GM12891 (cell line): ENCODE data around the gene MUTYH.
"Not testable (repeated sequence)": the region's sequence is repeated elsewhere in the genome, so short reads cannot be mapped to it uniquely, and the experiment has no call there.

Experiments used
- DNase-seq: peaks from one replicate; pipeline ENCODE4 v3.0.0; 2011; ENCODE audit warnings: low spot score; ENCODE audit not compliant: insufficient read length
- FAIRE-seq: peaks from 2 replicates; lab custom pipeline; 2011; peaks lifted over from hg19 to GRCh38; lab: Jason Lieb, UNC
- PAX5 ChIP-seq: IDR thresholded peaks from 2 replicates; pipeline ENCODE4 v1.6.1; 2011; ENCODE audit warnings: low read length, moderate library complexity, mild to moderate bottlenecking; ENCODE audit not compliant: insufficient read depth, severe bottlenecking
- POLR2A ChIP-seq: IDR thresholded peaks from 2 replicates; pipeline ENCODE4 v1.6.1; 2011; ENCODE audit warnings: low read depth, low read length, control low read depth
- POLR2AphosphoS5 ChIP-seq: IDR thresholded peaks from 2 replicates; pipeline ENCODE4 v1.6.1; 2011; ENCODE audit warnings: low read depth, low read length, control low read depth
- POU2F2 ChIP-seq: IDR thresholded peaks from 2 replicates; pipeline ENCODE4 v1.6.1; 2011; ENCODE audit warnings: low read depth, mild to moderate bottlenecking, control low read depth, low read length, moderate library complexity
- SPI1 ChIP-seq: IDR thresholded peaks from 2 replicates; pipeline ENCODE4 v1.6.1; 2011; ENCODE audit warnings: low read depth, low read length, control low read depth
- TAF1 ChIP-seq: IDR thresholded peaks from 2 replicates; pipeline ENCODE4 v1.6.1; 2011; ENCODE audit warnings: low read depth, low read length, control low read depth

The MUTYH gene

GRCh38 chr1:45303520-45304310, 36.5 kb downstream of the MUTYH start:
- peak; percentile 84 for TF ChIP-seq POLR2AphosphoS5
- TF ChIP-seq SPI1 = no peak
- peak; percentile 80; the same call in 1 of the 2 replicates for TF ChIP-seq TAF1
- no peak for TF ChIP-seq PAX5
- peak; percentile 85 for TF ChIP-seq POLR2A
- TF ChIP-seq POU2F2 = peak; percentile 55
- DNase-seq = peak; percentile 83
- peak; percentile 80 for FAIRE-seq

- FAIRE-seq = no peak
- TF ChIP-seq SPI1 (no peak), POLR2AphosphoS5 (no peak), TAF1 (no peak), PAX5 (no peak), POU2F2 (no peak), POLR2A (no peak)
- no peak for DNase-seq
Measured at GRCh38 chr1:45302505-45303150, 37.6 kb downstream of the MUTYH start.

GRCh38 chr1:45300669-45300997, 39.6 kb downstream of the MUTYH start:
- DNase-seq (no peak), FAIRE-seq (no peak)
- no peak for TF ChIP-seq POLR2A

- no peak for TF ChIP-seq POU2F2
- no peak for TF ChIP-seq TAF1
- no peak for TF ChIP-seq SPI1
- no peak for TF ChIP-seq POLR2AphosphoS5
- no peak for TF ChIP-seq POLR2A
- no peak for TF ChIP-seq PAX5
- FAIRE-seq (peak; percentile 85), DNase-seq (peak; percentile 43)
Measured at GRCh38 chr1:45299981-45300668, 40.1 kb downstream of the MUTYH start.

GRCh38 chr1:45299296-45299695, 40.9 kb downstream of the MUTYH start:
- DNase-seq = no peak
- TF ChIP-seq TAF1 (no peak), POLR2AphosphoS5 (no peak), POLR2A (no peak), POU2F2 (no peak), SPI1 (no peak), PAX5 (no peak)
- no peak for FAIRE-seq

GRCh38 chr1:45297666-45298356, 42.4 kb downstream of the MUTYH start:
- FAIRE-seq = no peak
- TF ChIP-seq PAX5 (no peak), SPI1 (no peak), POLR2AphosphoS5 (no peak), POU2F2 (no peak), TAF1 (no peak), POLR2A (no peak)
- DNase-seq = no peak

GRCh38 chr1:45291716-45292115, 48.5 kb downstream of the MUTYH start:
- DNase-seq (no peak), FAIRE-seq (no peak)
- no peak for TF ChIP-seq POLR2A
- TF ChIP-seq PAX5 = no peak
- TF ChIP-seq TAF1 = no peak
- no peak for TF ChIP-seq POU2F2
- no peak for TF ChIP-seq POLR2AphosphoS5
- no peak for TF ChIP-seq SPI1

- not testable (repeated sequence) for FAIRE-seq, DNase-seq
Measured at GRCh38 chr1:45291002-45291401, 49.2 kb downstream of the MUTYH start.

GRCh38 chr1:45286521-45286920, 53.7 kb downstream of the MUTYH start:
- not testable (repeated sequence) for FAIRE-seq, DNase-seq

GRCh38 chr1:45284858-45285257, 55.4 kb downstream of the MUTYH start:
- DNase-seq, FAIRE-seq: not testable (repeated sequence)
